H1 (cell line): Measurements from ENCODE around the gene ATP23. TPM values are rescaled to one million over a fixed set of nuclear protein-coding genes. Genes with fewer than 3 reads are reported as not detected.

Source experiments
- ATF3 ChIP-seq: IDR thresholded peaks from 2 replicates; pipeline ENCODE4 v1.6.1; 2011; ENCODE audit warnings: low read depth, mild to moderate bottlenecking, low read length; ENCODE audit not compliant: insufficient read depth
- BCL11A ChIP-seq, 2 experiments: IDR thresholded peaks; one replicate each; pipeline ENCODE4 v1.6.1; 2011; ENCODE audit warnings: low read depth in 2 of 2, low read length in 2 of 2, mild to moderate bottlenecking in 2 of 2
- E2F6 ChIP-seq: IDR thresholded peaks from 2 replicates; pipeline ENCODE4 v1.6.1; 2012; ENCODE audit warnings: inconsistent platforms
- KDM4A ChIP-seq: IDR thresholded peaks from one replicate; pipeline ENCODE4 v1.7.1; 2012; ENCODE audit warnings: low read depth, mild to moderate bottlenecking, moderate library complexity, low read length, inconsistent platforms; ENCODE audit not compliant: severe bottlenecking
- KDM5A ChIP-seq: fragments of 200-600 bp; IDR thresholded peaks from 2 replicates; pipeline ENCODE4 v1.7.1; 2012; ENCODE audit warnings: mild to moderate bottlenecking, low read length, inconsistent platforms, mixed read lengths
- RBBP5 ChIP-seq: IDR thresholded peaks from 2 replicates; pipeline ENCODE4 v1.7.1; 2012; ENCODE audit warnings: low read depth, mild to moderate bottlenecking, inconsistent platforms, low read length, moderate library complexity, borderline replicate concordance
- RXRA ChIP-seq: IDR thresholded peaks from 2 replicates; pipeline ENCODE4 v1.6.1; 2011; ENCODE audit warnings: low read depth, mild to moderate bottlenecking, low read length, moderate library complexity; ENCODE audit not compliant: insufficient read depth
- SAP30 ChIP-seq: fragments of 300-600 bp; sonication (generic); IDR thresholded peaks from 2 replicates; pipeline ENCODE4 v1.7.1; 2012; ENCODE audit warnings: low read length, moderate library complexity, mild to moderate bottlenecking, inconsistent platforms; ENCODE audit not compliant: insufficient read depth, insufficient replicate concordance
- SIN3A ChIP-seq, 2 experiments: IDR thresholded peaks in 1 of 2; conservative IDR thresholded peaks in 1 of 2; 2 replicates each; pipeline ENCODE4 v1.6.1; 2011 to 2012; ENCODE audit warnings: low read length in 2 of 2, improper control_type of control experiment in 1 of 2, low read depth in 1 of 2, mild to moderate bottlenecking in 1 of 2
- SUZ12 ChIP-seq: fragments of 200-600 bp; sonication (generic); IDR thresholded peaks from 2 replicates; pipeline ENCODE4 v1.6.1; 2012; ENCODE audit warnings: mild to moderate bottlenecking, inconsistent platforms, low read length, moderate library complexity, mixed read lengths
- TAF7 ChIP-seq: optimal IDR thresholded peaks from 2 replicates; pipeline ENCODE3; 2011; ENCODE audit warnings: low read depth, mild to moderate bottlenecking, inconsistent platforms, low read length, moderate library complexity, borderline replicate concordance
- USF2 ChIP-seq: IDR thresholded peaks from 2 replicates; pipeline ENCODE4 v1.6.1; 2011; ENCODE audit warnings: low read length, improper control_type of control experiment
- YY1 ChIP-seq: IDR thresholded peaks from 2 replicates; pipeline ENCODE4 v1.6.1; 2011; ENCODE audit warnings: low read depth, mild to moderate bottlenecking, low read length
- polyA plus RNA-seq, 7 experiments: library from polyadenylated mRNA; depleted of rRNA in 3 of 7; stranded (reverse) in 5 of 7; unstranded in 2 of 7; fragments of >200 nt in 5 of 7; fragments of 200-250 nt in 2 of 7; gene quantifications; 1 replicate in 5 of 7; 2 replicates in 1 of 7; 4 replicates in 1 of 7; pipeline versions ENCODE4 v1.2.1 to v1.2.3, GENCODE V29; 2011 to 2013; ENCODE audit warnings: missing spikeins in 2 of 7, mixed read lengths in 2 of 7
- total RNA-seq: library from RNA; stranded (reverse); fragmentation: NEBNext Ultra II Directional; extraction: Animal tissue kit (Norgen Biotek cat#: 25700); gene quantifications from 2 replicates; pipeline ENCODE4 v1.2.1, GENCODE V29; 2021

Gene ATP23
- total and polyA plus RNA-seq, 2 of the 8 experiments (the other 6 are each of a cell fraction or from before 2014, with no cell fraction given), result 10.2 to 13.5 TPM

- TF ChIP-seq USF2 (no peak), RXRA (no peak), BCL11A (IDR thresholded peaks at IDR 0.05; ENCODE audit: low read depth in 2 of 2, low read length in 2 of 2) (no peak), SAP30 (no peak), YY1 (no peak), TAF7 (no peak), ATF3 (no peak), KDM5A (no peak), KDM4A (no peak), E2F6 (no peak), SIN3A (conservative IDR thresholded peaks at IDR 0.05 in 1 of 2, IDR thresholded peaks at IDR 0.05 in 1 of 2; ENCODE audit: low read depth in 1 of 2, low read length in 2 of 2) (no peak), RBBP5 (no peak), SUZ12 (no peak)
These were observed 46.7 kb upstream of the ATP23 start (continued) for GRCh38 chr12:57894399-57895292.
